NCI-H2196 (cell line): ENCODE data around the gene ETV6.

Experiments used
- DNase-seq: peaks from one replicate; lab custom pipeline; 2025; ENCODE audit not compliant: unreplicated experiment; lab: John Stamatoyannopoulos, UW

ETV6 gene

DNA sequence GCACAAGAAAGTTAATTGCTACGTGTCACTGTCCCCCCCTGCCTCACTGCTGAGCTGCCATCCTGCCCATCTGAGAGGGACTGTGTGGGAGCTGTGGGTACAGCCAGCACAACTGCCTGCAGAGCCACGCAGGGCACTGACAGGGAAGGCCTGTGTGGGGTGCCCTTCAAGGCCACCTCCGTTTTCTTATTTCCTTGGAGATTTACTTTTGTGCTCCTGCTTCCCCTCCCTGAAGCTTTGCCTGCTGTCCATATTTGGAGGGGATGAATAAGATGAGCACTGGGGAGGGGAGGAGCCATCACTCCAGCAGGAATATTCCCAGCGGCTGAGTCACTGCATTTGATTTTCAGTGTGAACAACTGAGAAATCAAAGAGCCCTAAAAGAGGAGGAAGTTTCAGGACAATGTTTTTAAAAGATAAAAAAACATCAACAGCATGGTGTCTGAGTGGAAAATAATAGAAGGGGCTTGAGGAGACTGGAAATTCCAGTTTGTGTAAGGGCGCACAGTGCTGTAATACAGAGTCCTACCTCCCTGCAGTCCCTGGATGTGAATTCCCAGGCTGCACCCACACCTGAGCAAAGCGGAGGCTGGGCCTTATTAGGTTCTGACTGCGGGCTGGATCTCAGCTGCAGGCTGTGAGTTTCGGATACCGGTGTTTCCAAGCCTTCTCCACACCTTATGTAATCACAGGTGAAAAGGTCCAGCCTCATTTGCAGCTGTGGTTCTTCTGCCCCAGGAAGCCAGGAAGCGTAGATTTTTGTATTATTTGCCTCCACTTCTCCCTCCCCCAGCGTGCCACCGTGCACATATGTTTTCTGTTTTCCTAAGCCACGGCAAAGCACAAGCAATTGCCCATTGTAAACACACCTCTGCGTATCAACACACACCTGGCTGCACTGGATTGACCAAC, 228.7 kb downstream of the ETV6 start:
- DNase-seq = peak; percentile 67

DNA sequence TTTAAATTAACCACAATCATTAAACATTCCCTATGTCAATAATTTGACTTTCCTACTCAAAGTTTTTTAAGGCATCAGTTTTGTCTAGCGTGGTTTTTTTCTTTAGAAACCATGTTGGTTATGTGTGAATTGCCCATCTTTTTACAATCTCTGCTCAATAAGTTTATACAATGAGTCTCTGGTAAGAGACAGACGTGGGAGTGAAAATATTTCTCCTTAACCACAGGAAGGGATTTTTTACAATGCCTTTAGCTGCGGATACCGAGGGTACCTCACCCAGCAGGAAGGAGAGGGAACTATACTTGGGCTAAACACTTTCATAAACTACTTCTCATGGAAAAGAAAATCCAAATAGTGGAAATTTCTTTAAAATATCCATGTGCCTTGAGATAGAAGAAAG, 229.8 kb downstream of the ETV6 start:
- DNase-seq = no peak

DNA sequence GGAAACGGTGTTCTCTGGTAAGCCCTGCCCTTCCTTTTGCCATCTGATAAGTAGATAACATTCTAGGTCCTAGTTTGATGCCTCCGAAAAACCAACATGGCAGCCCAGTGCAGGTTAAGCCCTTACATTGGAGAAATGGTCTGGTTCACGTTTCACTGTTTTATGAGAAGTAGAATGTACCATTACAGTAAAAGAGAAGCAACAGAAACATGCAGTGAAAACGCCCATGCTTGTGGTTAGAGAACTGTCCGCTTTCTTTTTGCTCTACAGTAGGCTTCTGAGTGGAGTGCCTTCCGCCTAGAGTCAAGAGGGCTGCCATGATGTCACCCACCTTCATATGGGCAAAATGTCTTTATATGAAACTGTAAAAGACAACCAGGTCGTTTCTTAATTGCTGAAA, 230.9 kb downstream of the ETV6 start:
- no peak for DNase-seq

DNA sequence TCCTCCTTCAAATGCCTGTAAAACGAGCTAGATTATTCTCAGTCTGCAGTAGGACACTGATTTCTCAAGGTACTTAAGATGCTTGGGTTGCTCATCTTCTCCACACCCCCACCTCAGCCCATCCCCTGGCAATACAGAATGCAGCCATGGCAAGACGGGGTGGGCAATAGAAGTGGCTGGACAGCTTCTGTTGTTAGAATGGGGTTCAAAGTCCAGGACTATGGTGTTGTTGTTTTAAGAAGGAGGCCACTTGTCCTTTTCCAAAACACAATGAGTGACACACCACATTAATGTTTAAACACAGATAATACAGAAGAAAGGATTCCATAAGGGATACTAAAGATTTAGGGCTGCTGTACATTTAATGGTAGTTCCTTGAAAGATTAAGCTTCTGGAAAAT, 232.4 kb downstream of the ETV6 start:
- no peak for DNase-seq

DNA sequence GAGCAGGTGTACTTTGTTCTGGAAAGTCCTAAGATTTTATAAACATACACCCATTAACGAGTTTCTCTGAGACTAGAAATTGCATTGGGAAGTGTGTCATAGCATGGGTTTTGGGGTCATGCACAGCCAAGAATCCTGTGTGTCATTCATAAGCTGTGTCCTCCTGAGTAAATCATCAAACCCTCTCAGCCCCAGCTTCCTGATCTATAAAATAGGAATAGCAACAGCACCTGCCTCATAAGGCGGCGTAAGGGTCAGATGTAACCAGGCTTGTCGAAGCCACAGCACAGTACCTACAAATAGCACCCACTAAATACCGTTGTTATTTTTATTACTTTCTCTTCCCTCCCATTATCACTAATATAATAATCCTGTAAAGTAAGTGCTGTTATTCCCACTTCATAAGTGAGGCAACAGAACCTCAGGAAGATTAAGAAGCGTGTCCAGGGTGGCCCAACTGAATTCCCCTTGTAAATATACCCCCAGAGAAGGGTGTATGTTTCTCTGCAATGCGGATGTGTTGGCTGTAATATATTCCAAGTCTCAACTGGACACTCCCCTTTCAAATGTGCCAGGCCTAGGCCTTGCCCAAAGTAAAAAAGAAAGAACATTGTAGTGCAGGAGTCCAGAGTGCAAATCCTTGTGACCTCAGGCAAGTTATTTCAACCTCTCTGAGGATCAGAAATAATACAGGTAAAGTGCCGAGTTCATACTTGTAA, 233.0 kb downstream of the ETV6 start:
- no peak for DNase-seq

DNA sequence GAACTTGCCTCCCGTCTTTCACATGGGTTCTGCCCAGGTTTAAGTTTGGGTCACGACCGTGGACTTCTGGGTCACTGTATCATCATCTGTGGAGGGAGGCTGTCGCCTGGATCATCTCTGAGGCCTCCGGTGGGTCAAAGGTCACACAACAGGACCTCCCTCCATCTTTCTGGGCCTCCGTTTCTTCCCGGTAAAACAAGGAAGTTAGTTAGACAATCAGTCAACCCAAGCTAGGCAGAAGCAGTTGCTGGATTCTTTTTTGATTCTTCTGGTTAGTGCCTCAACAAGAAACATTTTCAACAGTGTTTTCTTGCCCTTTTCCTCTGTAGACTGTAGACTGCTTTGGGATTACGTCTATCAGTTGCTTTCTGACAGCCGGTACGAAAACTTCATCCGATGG, 234.6 kb downstream of the ETV6 start:
- DNase-seq = no peak

DNA sequence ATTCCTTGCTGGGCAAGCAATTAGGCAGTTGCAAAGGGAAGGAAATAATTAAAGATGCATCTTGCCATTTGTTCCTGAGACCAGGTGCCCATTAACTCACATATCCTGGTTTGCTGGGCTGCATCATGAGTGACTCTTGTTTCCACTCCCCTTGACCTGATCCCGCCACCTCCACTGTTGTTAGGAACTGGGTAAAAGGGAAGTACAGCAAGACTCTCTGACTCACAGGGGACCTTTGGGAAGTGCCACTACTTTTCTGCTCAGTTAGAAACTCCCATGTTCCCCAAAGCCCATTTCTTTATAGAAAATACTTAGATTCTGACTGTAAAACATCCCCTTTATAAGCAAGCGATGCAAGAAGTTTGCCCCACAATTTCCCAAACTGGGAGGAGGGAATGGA, 235.2 kb downstream of the ETV6 start:
- no peak for DNase-seq

DNA sequence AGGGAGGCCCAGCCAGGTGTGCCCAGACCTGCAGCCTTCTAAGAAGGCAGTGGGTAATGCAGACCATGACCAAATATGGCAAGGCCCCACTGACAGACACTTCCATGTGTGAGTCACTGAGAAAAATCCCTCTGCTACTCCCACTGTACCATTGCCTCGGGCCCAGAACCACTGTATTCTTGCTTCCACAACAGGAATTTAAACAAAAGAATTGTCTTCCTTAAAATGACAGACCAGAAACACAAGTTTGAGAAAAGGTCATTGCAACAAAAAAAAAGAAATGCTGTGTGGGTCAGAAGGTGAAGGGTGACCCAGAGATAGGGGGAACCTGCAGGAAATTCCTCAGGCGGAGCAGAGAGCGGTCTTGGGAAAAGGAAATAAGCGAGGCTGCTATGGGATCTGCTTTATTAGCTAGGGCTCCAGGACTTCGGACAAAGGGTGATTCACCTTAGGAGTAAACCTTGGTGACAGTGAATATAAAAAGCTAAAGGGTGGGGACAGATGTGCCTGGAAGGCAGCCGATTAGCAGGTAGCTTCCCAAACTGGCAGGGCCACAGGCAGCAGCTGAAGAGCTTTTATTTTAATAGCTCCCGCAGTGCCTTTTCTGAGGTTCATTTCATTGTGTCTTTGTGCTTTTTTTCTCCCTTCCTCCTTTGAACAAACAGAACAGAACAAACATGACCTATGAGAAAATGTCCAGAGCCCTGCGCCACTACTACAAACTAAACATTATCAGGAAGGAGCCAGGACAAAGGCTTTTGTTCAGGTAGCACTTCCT, 236.0 kb downstream of the ETV6 start:
- DNase-seq = peak; percentile 82

DNA sequence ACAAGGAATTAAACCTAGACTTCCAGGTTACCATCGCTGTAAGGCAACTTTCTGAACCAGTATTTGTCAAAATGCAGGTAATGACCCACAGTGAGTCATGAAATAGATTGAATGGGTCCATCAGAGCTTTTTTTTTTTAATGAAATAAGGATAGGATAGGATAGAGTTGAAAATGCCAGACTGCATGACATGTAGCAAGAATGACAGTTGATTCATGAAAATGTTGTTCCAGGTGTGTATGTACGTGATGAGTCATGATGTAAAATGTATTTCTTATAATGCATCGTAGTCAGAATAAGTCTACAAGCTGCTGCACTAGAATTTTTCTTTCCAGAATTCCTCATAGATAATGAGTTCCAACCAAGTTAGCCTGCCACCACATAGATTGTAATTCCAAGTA, 236.9 kb downstream of the ETV6 start:
- DNase-seq = no peak

DNA sequence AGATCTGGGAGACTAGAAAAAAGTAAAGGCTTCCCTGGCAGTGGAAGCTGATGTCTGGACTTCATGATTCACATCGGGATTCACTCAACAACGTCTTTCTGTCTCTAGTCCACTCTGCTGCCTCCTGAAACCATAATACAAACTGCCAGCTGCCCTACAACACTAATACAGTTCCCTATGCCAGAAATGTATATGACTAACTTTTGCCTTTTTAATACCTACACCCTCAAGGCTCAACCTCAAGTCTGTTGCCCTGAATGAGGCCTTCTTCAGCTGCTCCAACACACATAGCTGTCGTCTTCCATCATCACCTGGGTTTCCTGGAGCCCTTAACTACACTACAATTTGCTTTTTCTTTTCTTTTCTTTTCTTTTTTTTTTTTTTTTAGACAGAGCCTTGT, 238.6 kb downstream of the ETV6 start:
- no peak for DNase-seq

DNA sequence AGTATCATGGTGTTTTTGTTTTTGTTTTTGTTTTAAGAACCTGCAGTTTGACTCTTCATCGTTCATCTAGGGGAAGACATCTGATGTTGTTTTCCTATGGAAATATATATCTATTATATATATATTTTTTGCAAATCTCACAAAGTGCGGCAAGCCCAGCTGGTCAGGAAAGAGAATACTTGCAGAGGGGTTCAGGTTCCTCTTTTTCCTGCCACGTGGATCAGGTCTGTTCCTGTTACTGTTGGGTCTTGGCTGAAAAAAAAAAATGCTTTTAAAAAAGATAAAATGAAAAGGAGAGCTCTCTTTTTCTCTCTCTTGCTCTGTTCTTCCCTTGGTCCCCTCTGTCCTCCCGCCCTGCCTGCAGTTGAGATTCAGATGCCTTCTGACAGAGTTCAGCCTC, 241.9 kb downstream of the ETV6 start:
- no peak for DNase-seq

DNA sequence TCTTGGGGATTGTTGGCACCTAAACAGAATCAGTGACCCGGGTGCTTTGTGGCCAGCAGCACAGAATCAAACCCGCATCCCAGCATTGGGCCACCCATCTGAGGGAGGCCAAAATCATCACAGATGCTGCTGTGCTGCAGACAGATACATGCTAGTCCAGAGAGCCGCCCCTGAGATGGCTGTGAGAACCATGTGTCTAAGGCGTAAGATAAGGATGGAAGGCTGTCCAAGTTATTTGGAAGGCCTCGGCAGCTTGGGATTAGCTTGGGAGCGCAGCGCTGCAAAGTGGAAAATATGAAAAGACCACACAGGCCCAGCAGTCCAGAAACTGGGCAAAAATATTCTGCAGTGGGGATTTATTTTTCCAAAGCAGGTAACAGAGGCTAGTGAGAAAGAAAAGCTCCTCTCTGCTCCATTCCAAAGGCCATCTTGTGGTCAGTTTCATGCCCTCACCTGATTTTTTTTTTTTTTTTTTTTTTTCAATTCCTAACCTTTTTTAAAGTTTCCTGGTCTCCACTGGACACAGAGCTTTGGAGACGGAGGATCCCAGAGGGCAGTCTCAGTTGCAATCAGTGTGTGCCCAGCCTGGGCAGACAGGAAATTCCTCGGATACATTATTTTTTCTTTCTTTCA, 242.4 kb downstream of the ETV6 start:
- no peak for DNase-seq

DNA sequence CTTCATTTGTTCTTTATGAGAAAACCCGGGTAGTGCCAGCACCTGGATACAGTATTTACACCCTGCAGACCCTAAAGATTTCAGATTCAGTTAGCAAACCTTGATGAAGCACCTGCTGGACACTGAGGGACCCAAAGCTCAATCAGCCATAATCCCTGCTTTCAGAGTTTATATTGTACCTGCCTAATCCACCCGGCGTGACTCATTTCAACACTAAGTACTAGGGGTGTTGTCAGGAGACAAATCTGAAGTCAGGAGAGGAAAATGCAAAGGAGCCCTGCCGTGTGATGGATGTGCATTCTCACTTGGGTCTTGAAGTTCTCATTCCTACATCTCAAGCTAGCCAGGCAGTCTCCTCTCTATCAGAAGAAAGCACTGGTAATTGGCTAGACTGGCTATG, 244.5 kb downstream of the ETV6 start:
- no peak for DNase-seq

DNA sequence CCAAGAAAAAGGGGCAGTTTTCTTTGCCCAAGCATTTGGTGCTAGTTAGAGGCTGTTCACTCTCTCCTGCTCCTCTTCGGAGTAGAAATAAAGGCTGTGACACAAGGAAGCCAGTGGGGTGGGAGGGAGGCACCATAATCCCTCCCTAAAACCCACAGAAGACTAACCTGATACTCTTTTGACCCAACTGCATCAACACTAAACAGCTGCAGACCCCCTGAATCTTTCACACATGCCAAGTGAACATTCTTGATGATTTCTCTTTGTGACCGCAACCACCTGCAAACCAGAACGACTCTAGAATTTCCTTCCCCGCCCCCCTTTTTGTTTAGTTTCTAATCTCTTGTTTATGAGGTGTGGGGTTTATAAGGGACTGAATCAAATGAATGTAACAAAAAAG, 245.4 kb downstream of the ETV6 start:
- DNase-seq = no peak

DNA sequence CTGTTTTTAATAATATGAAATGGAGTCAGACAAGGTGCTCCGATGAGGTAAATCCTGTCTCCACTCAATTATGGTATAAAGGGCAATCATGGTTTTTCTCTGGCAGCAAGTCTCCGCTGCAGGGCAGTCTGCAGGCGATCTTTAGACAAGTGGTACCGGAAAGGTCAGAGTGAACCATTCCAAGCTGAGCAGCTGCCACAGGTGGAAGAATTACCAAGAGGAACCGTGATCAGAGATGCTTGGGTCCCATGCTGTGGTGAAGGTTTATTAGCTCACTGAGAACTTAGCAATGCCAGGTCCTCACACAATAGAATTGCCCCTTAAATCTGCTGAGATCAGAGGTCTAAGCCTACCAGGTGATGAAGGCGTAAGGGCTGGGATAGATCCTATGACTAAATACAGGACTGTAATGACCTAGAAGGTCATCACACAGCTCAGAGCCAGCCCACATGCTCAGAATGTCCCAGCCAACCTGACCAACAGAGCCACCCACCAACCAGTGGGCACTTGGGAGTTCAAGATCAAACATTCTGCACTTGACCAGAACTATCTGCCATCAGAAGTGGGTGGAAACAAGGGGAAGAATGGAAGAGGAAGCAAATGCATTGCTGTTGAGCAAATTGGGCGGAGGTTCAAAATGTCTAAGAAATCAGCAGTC, 246.1 kb downstream of the ETV6 start:
- DNase-seq = peak; percentile 40

DNA sequence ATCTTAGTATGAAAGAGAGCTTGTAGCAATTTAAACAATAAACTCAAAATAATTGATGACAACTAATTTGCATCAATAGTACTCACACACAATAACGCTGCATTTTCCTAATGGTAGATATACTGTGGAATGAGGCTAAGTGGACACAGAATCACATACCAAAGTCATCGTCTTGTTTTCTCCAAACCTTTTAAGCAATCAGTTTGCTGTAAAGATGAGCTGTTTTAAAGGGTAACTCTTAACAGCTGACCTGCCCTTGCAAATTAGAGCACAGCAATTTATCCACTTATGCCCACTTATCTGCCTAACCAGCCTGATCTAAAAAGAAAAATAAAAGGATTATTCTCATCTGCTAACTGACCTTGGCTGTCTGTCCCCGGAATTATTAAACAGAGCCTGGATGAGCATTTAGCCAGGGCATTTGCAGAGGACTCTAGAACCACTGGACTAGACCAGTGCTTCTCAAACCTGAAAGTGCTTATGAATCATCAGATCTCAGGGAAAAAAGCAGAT, 247.0 kb downstream of the ETV6 start:
- no peak for DNase-seq

DNA sequence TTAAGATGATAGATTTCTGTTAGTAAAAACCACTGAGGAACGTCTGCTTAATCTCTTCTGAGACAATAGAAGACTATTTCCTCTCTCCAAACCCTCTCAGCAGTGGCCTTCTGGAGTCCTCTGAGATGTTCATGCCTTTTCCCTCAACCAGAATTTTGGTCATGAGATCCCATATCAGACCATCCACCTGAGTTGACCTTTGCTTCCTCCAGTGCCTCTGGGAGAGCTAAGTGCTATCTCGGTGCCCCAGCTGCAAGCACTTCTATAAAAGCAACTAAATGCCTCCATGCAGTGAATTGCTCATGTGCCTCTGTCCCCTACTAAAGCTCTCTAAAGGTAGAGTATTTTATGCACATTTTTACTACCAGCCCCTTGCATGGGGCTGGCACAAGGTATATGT, 248.4 kb downstream of the ETV6 start:
- DNase-seq = no peak

DNA sequence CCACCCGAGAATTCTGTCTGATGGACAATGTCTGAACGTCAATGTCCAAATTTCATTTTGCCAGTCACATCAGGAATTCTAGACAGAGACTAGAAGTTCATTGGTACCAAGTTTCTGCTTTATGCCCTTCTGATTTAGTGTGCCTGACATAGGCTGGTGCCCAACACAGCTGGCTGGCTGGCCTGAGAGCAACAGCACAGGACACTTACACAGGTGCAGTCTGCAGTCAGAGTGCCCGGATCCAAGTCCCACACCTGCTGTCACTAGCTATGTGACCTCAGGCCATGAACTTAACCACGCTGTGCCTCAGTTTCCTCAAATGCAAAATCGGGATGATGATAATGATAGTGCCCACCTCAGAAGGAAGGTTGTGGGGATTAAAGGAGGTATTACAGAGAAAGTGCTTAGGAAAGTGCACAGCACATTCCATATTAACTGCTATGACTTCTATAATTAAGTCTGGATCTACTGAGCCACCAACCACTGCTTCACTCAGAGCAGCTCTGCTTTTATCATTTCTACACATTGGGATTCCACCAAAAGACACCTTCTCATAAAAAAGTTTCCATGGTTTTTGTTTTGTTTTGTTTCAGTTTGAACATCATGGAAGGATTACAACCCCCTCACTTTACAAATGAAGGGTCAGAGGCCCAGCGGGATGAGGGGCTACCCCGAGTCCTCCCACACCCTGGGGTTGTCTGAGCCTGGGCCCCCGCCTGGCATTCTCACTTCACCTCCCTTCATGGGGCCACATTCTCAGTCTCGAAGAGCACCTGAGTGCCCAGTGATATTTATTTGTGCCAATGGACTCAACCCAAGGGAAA, 252.4 kb downstream of the ETV6 start:
- no peak for DNase-seq

DNA sequence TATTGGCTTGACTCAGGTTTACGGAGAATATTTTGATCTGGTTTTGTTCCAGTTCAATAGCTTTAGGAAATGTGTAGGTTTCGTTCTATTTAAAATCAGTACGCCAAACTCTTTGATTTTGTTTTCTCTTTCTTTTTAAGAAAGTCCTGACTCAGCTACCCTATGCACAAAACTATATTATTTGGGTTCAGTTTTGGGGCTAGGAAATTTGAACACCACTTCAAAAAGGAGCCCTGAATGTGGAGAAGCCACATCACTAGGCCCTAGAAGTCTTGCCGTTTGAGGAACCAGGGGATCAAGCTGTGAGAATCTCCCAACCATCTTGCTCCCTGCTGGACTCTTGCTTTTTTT, 253.0 kb downstream of the ETV6 start:
- no peak for DNase-seq

DNA sequence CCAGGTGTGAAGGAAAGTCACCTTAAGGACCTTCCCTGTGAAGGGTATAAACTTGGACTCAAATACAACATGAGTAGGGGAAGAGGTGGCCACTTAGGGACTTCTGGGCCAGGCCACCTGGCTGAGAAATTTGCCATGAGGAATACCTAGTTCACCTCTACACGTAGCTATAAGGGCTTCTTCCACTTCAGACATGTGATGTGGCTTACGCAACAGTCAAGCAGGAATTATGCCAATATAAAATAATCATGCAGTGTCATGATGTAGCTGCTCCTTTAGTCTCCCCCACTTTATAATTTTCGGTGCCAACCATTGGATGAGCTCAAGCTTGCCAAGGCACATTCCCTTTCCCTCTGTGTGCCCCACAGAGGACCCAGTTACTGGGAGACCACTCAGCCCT, 254.7 kb downstream of the ETV6 start:
- DNase-seq = no peak
